Measurements from ENCODE around the gene OXER1.
"Not testable (repeated sequence)": the region's sequence is repeated elsewhere in the genome, so short reads cannot be mapped to it uniquely, and the experiment has no call there.

OXER1 gene

DNA sequence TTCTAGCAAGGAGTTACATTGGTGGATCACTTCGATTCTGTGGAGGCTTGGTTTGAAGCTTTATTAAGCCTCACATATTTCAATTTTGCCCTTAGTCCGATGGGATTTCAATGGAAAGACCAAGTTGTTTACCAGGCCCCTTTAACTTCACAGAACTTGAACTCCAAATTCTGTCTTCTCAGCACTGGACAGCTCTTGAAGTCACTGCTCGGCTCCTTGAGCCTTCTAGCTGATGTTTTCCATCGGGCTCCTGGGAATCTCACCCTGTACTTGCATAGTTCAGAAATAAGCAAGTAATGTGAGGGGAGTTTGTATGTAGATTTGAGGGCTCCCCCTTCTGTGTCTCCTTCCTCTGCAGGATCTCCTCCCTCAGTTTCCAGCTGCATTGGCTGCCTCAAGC is 15.1 kb downstream of the OXER1 start:
- DNase-seq: no peak

DNA sequence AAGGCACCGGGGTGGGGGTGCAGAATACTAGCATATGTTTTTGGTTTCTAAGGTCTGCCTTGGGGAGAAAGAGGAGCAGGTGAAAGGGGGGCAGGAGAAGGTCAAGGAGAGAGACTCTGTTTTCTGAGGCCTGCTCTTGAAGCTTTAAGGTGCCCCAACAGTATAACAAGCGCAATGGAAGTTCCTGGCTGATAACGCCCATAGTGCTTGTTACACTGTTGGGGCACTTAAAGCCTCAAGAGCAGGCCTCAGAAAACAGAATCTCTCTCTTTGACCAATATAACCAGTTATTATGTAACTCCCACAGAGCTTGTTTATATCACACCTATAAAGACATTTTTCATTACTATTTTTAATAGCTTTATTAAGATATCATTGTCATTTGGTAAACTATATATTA is 16.5 kb downstream of the OXER1 start:
- DNase-seq: no peak

DNA sequence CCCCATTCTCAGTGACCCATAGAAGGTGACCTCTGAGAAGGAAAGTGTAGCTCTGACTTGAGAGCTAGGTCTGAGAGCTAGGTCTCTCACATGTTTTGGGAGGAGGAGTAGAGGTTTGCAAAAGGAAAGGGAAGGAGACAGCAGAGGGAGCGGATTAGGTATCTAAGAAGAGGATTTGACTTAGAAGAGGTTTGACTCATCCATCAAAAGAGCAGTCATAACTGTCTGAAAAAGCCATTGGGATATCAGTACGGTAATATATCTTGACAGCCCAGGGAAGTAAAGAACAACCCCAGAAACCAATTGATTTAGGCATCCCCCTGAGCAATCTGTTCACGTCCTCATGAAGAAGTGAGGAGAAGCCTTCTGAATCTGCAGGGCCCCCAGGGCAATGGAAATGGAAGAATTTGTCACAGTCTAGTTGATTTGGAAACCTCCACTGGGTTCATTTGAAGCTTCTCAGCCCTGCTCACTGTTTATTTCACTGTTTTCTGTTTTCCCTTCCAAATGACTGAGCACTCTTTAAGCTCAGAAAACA is 19.3 kb downstream of the OXER1 start:
- DNase-seq: no peak

DNA sequence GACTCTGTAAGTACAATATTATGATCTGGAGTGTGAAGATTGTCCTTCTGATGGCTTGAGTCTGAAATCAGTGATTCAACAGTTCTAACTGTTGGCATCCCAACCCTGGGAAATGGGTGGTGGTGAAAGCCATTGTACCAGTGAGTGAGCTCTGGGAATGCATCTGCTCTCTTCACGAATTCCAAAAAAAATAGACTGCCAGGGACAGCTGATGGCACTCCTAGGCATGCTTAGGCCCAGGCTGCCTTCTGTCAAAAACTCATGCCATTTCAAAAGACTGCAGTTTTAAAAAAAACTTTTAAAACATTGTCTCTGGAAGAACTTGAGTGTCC is 20.3 kb downstream of the OXER1 start:
- no peak for DNase-seq

DNA sequence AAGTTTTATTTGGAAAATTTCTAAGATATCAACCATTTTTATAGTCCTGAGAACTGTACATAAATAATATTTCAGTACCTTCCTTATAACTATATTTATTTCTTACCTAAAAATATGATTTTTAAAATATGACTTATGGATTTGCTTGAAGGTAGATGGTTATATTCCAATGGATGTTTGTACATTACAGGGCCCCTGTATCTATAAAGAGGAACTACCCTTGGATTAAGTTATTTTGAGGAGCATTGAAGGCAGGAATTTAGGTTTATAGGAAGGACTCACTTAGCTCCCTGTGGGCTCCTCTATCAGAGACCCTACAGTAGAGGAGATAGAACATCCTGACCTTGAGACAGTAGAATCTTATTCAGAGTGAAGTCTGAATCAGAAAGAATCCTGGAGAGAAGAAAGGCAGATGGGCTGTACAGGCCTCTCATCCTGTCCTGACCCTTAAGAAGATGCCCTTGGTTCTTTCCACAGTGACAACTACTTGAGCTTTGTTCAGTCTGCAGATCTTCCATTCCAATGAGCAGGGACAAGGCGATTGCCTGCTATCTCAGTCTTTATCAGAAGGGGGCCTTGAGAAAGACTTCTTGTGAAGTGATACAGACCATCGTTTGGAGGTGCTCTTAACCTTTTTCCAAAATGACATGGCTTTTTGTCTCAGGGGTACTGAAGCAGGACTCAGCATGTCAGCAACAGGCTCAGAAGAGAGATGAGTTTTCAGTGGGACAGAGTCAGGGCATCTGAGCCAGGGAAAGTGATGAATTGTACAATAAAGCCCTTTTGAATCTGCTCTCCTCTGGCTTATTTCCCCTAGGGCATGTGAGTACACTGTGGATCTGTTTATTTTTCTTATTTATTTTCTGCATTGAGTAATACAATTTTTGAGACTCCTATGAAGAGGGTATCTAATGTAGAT is 20.9 kb downstream of the OXER1 start:
- no peak for DNase-seq

DNA sequence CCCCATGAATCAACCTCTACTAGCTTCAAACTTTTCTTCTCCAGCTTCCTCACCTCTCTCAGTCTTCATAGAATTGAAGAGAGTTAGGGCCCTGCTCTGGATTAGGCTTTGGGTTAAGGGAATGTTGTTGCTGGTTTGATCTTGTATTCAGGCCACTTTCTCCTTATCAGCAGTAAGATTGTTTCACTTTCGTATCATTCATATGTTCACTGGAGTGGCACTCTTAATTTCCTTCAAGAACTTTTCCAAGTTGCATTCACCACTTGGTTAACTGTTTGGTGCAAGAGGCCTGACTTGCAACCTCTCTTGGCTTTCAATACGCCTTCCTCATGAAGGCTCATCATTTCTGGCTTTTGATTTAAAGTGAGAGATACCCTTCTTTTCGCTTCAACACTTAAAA is 22.8 kb downstream of the OXER1 start:
- DNase-seq: no peak

DNA sequence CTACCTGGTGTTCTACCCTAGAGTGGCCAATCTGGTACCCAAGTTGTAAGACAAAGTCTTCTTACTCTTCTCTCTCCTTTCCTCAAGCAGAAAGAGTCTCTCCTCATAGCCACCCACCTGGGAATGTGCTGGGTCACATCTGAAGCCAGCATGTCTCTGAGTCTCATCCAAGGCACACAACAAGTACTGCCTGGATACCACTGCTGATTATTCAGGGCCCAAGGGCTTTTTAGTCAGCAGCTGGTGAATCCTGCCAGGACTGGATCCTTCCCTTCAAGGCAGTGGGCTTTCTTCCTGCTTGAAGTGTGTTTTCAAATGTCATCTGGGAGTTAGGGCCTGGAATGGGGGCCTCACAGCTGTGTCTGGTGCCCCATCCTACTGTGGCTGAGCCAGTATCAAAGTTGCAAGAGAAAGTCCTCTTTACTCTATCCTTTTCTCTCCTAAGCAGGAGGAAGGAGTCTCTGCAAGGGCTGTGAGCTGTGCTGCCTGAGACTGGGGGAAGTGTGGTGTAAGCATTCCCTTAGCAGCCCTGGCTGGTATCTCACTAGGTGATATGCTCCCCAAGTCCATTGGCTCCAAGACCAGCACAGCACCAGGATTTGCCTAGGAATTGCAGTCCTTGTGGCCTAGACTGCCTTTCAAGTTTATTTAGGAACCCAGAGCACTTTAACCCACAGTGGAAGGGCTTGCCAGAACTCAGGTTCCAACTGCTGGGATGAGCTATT is 27.2 kb downstream of the OXER1 start:
- DNase-seq: no peak

DNA sequence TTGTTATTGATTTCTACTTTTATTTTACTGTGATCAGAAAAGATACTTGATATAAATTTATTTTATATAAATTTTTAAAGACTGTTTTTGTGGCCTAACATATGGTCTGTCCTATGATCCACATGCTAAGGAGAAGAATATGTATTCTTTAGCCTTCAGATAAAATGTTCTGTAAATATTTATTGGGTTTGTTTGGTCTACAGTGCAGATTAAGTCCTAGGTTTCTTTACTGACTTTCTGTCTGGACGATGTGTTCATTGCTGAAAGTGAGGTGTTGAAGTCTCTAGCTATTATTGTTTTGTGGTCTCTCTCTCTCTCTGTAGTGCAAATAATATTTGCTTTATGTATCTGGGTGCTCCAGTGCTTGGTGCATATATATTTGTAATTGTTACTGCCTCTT is 30.1 kb downstream of the OXER1 start:
- no peak for DNase-seq

DNA sequence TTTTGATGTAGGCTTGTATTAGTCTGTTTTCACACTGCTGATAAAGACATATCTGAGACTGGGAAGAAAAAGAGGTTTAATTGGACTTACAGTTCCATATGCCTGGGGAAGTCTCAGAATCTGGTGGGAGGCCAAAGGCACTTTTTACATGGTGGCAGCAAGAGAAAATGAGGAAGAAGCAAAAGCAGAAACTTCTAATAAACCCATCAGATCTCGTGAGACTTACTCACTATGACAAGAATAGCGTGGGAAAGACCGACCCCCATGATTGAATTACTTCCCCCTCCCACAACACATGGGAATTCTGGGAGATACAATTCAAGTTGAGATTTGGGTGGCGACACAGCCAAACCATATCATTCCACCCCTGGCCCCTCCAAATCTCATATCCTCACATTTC is 32.6 kb downstream of the OXER1 start:
- DNase-seq: not testable (repeated sequence)

DNA sequence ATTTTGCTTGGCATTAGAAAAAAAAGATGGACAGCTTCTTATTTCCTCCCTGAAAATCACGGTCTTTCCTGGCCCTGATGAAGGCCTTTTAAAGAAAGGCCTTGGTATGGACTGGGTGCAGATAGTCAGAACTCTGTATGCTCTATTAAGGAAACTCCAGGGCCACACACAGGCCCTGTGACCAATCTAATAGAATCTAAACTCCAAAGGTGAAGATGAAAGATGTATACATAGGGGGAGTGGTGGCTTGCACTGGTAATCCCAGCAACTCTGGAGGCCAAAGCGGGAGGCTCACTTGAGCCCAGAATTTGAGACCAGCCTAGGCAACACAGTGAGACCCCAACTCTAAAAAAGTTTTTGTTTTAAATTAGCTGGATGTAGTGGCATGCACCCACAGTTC is 37.3 kb downstream of the OXER1 start:
- DNase-seq: no peak

DNA sequence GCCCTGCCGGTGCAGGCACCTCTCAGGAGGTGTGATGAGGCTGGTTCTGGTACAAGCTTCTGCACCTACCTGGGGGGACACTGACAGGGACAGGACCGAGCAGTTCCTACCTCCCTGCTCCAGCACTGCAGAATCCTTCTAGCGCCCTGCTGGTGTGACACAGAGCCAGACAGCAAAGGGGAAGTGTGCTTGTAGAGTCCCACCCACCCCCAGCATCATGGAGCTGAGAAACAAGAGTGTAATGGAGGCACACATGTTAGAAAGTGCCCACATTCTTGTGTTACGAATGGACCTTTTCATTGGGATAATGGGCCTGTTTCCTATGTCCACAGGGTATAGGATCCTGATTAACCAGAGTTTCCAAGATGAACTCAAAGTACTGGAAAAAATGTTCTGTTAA is 38.3 kb downstream of the OXER1 start:
- no peak for DNase-seq

DNA sequence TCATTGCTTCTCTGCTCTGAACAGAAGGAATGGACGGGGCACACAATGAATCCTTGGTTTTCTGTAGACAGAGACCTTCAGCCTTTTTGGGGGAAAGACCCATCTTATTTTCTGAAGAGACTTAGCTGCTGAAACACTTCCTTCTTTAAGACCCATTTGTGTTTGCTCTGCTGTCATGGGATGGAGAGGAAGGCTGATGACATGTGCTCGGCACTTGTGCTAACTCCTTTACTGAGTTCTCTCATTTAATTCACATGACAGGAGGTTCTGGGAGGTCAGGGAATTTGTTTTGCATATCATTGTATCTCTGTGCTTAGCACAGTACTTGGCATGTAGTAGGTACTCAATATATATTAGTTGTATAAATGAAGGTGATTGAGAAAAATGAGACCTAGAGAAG is 39.0 kb downstream of the OXER1 start:
- no peak for DNase-seq

DNA sequence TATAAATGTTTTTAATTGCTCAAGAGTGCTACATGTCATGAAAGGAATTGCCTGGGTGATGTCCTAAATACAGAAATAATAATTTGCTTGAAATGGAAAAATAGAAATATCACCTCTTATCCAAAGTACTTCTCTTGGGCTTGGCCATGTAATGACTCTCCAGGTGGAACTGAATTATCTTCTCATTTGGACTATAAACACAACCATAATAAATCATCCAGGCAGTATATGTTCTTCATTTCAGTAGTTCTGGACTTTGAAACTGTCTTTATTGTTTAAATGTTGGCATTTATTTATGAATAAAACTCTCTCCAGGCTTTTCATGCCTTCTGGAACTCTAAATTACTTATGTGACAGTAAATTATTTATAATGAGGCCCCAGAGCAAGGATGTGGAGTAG is 40.5 kb downstream of the OXER1 start:
- no peak for DNase-seq

DNA sequence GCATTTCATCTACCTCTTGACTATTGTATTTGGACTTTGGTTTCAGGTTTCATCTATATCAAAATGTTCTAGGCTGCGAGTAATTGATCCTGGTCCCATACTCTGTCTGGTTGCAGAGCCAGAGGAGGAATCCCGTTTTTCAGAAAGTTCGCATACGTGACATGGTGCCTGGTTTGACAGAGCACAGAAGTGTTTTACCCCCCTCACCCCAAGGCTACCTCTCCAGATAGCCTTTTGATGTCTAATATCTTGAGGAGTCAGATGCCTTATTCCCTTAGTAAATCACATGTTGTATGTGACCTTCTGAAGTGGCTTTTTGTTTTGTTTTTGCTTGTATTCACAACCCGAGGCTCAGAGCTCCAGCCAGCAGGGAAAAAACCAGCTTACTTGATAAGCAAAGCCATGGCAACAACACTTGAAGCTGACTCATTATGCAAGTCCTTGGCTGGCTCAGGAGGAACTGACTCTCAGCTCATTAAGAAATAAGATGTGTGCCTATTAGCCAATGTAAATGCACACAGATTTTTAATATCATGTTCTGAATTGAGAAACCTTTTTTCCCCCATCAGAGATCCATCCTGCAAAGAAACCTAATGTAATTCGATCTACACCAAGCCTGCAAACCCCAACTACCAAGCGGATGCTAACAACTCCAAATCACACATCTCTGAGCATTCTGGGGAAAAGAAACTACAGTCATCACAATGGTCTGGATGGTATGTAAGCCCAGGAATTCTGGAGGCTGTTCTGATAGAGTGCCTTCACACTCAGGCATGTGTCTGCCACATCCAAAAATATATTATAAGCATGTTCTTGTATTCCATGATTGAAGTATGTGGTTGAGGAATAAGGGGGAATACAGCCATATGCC is 41.4 kb downstream of the OXER1 start:
- DNase-seq: peak; percentile 30 to 38

DNA sequence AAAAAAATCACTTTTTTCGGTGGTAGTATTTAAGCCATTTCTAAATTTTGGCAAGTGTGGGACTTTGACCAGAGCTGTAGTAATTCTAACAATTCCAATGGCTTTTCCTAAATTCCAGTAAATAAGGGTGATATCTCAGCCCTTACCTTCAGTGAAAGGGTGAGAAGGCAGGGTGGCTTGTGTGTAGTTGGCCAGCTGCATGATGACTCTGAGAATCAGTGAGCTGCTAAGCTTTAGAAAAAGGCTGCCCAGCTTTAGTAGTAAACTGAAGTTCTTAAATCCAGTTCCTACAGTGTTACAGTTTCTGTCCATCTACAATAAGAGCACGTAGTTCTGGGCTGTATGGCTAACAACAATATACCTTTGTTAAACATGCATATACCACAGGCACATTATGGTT is 42.0 kb downstream of the OXER1 start:
- no peak for DNase-seq

DNA sequence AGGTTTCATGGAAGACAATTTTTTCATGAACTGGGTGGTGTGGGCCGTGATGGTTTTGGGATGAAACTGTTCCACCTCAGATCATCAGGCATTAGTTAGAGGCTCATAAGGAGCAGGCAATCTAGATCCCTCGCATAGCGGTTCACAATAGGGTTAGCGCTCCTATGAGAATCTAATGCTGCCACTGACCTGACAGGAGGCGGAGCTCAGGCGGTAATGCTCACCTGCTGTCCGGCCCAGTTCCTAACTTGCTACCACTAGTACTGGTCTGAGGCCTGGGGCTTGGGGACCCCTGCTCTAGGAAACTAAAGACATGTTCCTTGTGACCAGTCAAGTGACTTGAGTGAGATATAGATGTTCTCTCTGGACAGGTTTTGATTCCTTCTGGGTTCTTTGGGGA is 49.2 kb downstream of the OXER1 start:
- no peak for DNase-seq

DNA sequence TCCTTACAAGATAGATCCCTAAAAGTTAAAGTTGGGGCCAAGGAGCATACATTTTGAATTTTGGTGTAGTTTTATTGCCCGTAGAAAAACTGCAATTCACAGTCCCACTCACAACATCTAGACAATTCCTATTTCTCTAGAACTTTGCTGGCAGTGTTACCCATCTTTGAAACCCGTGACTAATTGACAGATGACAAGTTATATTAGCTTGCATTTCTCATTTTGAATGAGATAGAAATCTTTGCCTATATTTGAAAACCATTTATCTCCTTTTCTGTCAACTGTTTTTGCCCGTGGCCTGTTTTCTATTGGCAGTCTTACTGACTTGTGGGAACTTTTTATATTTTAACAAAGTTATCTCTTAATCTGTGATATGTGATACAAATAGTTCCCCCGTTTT is 50.0 kb downstream of the OXER1 start:
- no peak for DNase-seq

DNA sequence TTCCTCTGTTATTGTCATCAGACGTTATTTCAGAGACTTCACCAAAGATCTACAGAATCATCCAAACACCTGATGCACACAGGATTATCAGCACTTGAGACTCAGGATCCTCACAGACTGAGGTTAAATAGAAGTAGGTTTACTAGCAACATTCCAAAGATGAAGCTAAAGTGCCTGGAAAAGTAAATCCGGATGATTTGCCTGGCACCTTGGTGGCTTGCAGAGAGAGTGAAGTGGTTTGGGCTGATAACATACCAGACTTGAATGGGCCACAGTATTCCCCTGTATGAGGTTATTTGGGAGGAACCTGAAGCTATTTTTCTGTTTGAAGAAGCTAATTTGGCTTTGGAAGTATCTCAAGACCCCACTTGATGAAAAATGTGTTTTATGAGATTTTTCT is 51.0 kb downstream of the OXER1 start:
- no peak for DNase-seq
